ENCODE measurements around the gene SDK2. TPM values are rescaled to one million over a fixed set of nuclear protein-coding genes. Genes with fewer than 3 reads are reported as not detected.
A peak's percentile ranks its signal among the peaks of the same experiment; 100 is the strongest.
"Not testable (repeated sequence)": the region's sequence is repeated elsewhere in the genome, so short reads cannot be mapped to it uniquely, and the experiment has no call there.

Gene SDK2
- total RNA-seq, 2 donors from 2014 or later: 1.4 TPM

DNA sequence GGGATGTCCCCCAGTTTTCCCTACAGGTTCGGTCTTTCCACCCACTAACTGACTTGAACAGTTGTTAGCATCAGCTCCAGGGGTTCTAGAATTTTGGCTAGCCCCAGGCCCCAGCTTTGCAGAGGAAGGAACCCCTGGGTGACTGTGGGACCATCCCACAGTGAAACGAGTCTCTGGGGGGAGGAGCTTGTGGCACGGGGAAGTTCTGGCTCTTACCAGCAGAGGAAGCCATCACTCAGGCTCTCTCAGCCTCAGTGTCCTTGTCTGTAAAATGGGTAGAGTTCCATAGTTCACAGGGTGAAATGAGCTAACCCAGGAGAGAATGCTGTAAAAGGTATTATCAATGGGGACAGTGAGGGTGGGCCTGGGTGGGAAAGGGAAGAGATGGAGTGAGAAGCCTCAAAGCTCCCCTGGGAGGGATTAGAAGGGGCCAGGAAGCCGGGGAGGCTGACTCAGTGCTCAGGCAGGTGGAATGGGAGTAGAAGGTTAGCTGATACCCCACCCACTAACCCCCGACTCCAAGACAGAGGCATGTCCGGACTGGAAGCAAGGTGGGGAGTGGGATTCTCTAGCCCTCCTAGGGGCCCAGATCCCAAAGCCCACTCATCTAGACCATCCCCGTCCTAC, 301.6 kb downstream of the SDK2 start:
- Mint-ChIP-seq H3K36me3 (ENCODE audit: low read depth) (no peaks in the 10 kb centered on the region), H3K4me1 (no peaks in the 10 kb centered on the region), H3K27me3 (peaks cover 2% of the 10 kb centered on the region), H3K4me3 (no peak overlapping the region), H3K27ac (no peak overlapping the region)
- DNase-seq: no peak
- no peak for ATAC-seq
- no peaks in the 10 kb centered on the region for H3K9me3 ChIP-seq (ENCODE audit: control insufficient read depth, low read length, poor library complexity, severe bottlenecking)

DNA sequence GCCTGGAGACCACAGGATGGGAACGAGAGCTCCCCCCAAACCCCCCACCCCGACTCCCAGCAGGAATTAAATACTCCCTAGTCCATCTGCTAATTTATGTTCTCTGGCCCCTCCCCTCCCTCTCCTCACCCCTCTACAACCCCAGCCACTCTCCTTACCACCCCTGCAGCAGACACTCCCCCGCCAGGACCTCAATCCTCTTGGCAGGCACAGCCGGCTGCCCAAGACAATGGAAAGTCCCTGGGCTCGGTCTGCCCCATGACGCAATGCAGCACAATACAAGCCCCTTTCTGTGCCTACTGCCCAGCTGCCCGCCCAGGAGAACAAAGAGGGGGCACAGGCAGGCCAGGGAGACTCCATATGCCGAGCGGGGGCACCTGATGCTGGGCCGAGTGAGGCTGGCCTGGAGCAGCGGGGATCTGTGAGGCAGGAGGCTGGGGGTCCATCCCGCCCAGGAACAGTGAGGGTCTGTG, 302.2 kb downstream of the SDK2 start:
- Mint-ChIP-seq H3K36me3 (ENCODE audit: low read depth) (no peaks in the 10 kb centered on the region), H3K4me1 (no peaks in the 10 kb centered on the region), H3K27me3 (peaks cover 8% of the 10 kb centered on the region), H3K4me3 (no peak overlapping the region), H3K27ac (no peak overlapping the region)
- ATAC-seq: no peak
- DNase-seq: no peak
- H3K9me3 ChIP-seq (ENCODE audit: control insufficient read depth, low read length, poor library complexity, severe bottlenecking): no peaks in the 10 kb centered on the region

DNA sequence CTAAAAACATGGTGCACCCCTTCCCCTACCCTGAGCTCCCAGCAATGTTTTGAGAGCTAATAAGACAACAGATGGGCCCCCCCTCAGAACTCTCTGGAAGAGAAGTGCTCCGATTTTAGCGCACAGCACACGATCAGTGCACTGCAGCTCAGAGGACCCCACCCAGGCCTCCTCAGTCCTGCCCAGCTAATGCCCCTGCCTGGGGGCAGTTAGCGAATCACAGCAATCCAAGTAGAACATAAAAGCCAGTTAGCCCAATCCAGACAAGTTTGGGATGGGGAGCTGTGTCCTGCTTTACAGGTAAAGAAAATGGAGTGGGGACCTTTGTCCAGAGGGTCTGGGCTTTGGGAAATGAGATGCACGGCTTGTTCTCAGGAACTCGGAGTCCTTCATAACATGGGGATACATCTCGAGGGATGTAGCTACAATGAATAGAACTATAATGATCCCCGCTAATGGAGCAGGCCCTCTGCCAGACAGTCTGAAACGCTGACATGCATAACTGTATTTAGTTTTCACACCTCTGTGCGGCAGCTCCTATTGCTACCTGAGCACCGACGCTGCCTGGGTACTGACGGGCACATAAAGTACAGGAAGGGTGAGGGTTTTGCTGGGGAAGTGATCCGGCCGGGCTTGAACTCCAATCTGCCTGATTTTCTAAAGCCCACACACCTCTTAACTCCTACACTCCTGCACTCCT, 302.7 kb downstream of the SDK2 start:
- ATAC-seq (no peak), DNase-seq (no peak)
- H3K36me3 Mint-ChIP-seq (ENCODE audit: low read depth): no peaks in the 10 kb centered on the region
- no peaks in the 10 kb centered on the region for H3K9me3 ChIP-seq (ENCODE audit: control insufficient read depth, low read length, poor library complexity, severe bottlenecking)
- H3K4me3 Mint-ChIP-seq: no peak overlapping the region
- no peaks in the 10 kb centered on the region for H3K4me1 Mint-ChIP-seq
- H3K27me3 Mint-ChIP-seq: peaks cover 8% of the 10 kb centered on the region
- H3K27ac Mint-ChIP-seq: no peak overlapping the region

DNA sequence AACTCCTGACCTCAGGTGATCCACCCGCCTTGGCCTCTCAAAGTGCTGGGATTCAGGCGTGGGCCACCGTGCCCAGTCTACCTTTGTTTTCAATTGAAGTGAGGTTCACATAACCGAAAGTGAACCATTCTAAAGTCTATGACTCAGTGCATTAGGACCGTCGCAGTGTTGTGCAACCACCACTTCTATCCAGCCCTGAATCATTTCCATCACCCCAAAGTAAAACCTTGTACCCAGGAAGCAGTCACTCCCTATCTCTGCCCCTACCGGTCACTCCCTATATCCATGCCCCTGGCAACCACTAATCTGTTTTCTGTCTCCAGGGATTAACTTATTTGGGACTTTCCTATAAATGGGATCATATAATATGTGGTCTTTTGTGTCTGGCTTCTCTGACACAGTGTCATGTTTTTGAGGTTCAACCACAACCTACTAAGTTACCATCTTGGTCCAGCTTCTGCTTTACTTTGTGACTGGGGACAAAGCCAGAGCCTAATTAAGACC, 304.1 kb downstream of the SDK2 start:
- Mint-ChIP-seq H3K36me3 (ENCODE audit: low read depth) (no peaks in the 10 kb centered on the region), H3K27me3 (peaks cover 13% of the 10 kb centered on the region), H3K4me1 (no peaks in the 10 kb centered on the region), H3K27ac (no peak overlapping the region), H3K4me3 (no peak overlapping the region)
- ATAC-seq (peak; percentile 27), DNase-seq (no peak)
- H3K9me3 ChIP-seq (ENCODE audit: control insufficient read depth, low read length, poor library complexity, severe bottlenecking): no peaks in the 10 kb centered on the region

DNA sequence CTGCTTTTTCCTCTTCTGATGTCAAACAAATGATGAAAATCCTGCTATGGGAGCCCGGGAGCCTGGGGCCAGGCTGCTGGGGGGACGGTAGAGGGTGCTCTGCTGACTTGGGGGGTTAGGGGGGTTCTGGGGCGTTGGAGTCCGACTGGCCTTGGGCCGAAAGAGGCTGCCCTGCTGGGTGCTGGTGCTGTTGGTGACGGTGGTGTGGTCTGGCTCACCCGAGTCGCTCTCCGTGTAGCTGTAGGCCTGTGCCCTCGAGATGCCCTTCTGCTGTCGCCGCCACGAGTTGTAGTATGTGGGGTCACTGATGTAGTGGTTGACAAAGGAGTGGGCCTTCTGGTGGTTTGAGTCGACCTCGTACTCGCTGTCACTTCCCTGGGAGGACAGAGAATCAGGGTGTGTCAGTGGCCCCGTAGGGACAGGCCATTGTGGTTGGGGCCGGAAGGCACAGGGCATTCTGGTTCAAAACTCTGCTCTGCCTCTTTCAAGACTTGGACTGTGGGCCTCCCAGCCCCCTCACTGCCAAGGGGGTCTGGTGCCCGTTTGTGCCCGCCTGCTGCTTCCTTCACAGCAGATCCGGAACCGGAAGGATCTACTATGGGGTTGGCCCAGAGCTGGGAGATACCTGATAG, 305.6 kb downstream of the SDK2 start:
- ATAC-seq: no peak

DNA sequence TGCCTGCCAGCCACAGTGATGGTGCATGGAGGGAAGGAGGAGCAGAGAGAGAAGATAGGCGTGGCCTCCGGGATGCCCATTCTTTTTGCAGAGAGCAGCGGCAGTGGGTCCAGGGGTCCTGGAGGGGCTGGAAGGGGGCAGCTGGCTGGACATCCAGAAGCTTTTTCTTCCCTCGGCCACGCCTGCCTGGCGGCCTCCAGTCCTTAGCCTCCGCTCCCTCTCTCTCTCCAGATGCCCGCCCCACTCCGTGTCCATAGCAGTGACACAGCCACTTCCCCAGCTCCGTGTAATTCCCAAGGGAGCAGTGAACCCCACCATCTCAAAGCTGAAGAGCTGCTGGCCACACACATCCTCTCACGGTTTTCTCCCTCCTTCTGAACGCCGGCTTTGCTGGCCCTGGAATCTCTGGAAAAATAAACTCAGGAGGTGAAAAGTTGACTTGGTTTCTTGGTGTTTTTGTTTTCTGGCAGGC, 306.2 kb downstream of the SDK2 start:
- H3K36me3 Mint-ChIP-seq (ENCODE audit: low read depth): no peaks in the 10 kb centered on the region
- DNase-seq (no peak), ATAC-seq (no peak)
- no peak overlapping the region for H3K27ac Mint-ChIP-seq
- no peaks in the 10 kb centered on the region for H3K4me1 Mint-ChIP-seq
- no peaks in the 10 kb centered on the region for H3K9me3 ChIP-seq (ENCODE audit: control insufficient read depth, low read length, poor library complexity, severe bottlenecking)
- no peak overlapping the region for H3K4me3 Mint-ChIP-seq
- H3K27me3 Mint-ChIP-seq: peaks cover 15% of the 10 kb centered on the region

More for the DNA sequence above, 305.6 kb downstream of the SDK2 start:
- Mint-ChIP-seq H3K4me1 (no peaks in the 10 kb centered on the region), H3K27ac (no peak overlapping the region), H3K4me3 (no peak overlapping the region), H3K36me3 (ENCODE audit: low read depth) (no peaks in the 10 kb centered on the region), H3K27me3 (peaks cover 15% of the 10 kb centered on the region)
- H3K9me3 ChIP-seq (ENCODE audit: control insufficient read depth, low read length, poor library complexity, severe bottlenecking): no peaks in the 10 kb centered on the region
- DNase-seq: no peak

DNA sequence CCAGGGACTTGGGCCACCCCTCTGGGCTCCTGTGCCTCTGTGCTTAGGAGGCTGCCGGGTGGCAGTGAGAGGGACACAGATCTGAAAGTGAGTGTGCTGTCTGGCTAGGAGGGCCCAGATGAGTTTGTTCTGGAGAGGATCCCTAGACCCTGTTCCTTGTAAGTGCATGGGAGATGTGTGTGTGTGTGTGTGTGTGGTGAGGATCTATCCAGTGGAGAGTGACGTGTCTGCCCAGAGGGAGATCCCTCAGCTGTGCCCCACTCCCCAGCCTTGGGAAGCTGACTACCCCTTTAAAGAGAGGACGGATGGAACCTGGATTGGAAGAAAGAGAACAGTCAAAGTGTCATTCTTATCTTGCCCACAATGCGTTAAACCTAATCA, 306.9 kb downstream of the SDK2 start:
- H3K27ac Mint-ChIP-seq: no peak overlapping the region
- ATAC-seq: no peak
- no peaks in the 10 kb centered on the region for H3K36me3 Mint-ChIP-seq (ENCODE audit: low read depth)
- H3K9me3 ChIP-seq (ENCODE audit: control insufficient read depth, low read length, poor library complexity, severe bottlenecking): no peaks in the 10 kb centered on the region
- DNase-seq: no peak
- no peak overlapping the region for H3K4me3 Mint-ChIP-seq
- no peaks in the 10 kb centered on the region for H3K4me1 Mint-ChIP-seq
- peaks cover 15% of the 10 kb centered on the region for H3K27me3 Mint-ChIP-seq

DNA sequence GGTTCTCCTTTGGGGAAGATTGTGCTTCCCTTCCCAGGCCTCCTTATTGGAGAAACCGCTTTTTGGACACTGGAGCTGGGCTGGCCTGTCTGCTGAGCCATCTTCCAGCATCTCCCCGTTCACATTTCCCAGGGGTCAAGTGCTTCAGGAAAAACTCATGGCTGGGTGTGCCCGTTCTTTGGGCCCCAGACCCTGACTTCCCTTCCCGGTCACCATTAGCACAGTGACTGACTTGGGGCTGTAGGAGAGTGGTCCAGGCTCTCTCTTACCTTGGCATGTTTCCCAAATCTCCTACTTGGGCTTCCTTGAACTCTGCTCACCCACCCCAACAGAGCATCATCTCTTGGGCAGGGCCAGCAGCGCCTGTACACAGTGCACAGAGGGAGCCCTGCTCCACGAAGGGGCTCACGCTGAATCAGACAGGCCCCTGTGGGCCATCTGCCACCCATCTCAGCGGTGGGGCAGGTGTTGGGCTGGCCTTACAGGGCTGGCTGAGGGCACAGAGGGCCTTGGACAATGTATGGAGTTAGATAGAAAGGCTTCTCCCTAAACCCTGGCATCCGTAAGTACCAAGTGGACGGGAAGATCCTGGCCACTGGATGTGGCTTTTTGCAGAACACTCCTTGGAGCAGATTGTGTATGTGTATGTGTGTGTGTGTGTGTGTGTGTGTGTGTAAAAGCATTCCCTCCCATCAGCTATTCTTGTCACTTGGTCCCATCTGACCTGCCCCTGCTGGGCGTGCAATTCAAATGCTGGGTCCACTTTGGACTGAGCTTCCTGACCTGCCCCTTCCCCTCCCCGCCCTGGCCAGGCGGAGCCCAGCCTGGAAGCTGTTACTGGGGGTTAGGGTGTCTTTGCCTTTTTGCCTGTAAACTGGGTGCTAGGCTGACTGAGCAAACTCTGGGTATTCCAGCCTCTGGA, 307.6 kb downstream of the SDK2 start:
- ATAC-seq (no peak), DNase-seq (no peak)
- Mint-ChIP-seq H3K36me3 (ENCODE audit: low read depth) (no peaks in the 10 kb centered on the region), H3K4me1 (no peaks in the 10 kb centered on the region), H3K4me3 (no peak overlapping the region), H3K27ac (no peak overlapping the region), H3K27me3 (peaks cover 15% of the 10 kb centered on the region)
- no peaks in the 10 kb centered on the region for H3K9me3 ChIP-seq (ENCODE audit: control insufficient read depth, low read length, poor library complexity, severe bottlenecking)

DNA sequence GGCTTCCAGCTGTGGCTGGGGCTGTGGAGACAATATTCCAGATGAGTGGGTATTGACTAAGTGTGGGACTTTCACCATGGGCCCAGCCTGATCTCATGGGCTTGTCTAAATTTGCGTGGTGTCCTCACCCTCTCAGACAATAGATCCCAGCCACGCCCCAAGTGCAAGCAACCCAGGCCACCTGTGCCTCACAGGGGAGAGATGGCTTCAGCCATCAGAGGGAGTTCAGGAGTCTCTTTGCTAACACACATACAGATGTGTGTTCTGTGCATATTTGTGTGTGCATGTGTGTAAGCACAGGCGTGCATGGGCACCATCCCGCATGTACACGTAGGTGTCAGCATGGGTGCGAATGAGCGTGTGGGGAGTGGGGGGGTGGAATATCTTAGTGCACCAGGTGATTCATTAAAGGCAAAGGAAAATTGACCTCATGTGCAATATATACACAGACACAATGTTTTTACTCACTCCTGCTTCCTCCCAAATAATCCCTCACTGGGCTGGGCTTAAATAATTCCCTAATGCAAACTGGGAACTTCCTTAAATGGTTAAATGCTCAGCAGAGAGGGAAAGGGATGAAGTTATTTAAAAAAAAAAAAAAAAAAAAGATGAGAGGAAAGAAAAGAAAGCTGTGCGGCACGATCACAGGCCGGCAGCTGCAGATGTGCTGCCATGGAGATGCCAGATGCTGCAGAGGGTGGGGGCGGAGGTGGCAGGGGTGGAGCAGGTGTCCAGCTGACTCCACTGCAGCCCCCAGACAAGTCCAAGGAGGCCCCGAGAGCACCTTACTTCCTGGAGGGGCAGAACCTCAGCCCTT, 308.4 kb downstream of the SDK2 start:
- ATAC-seq: no peak
- DNase-seq: no peak
- Mint-ChIP-seq H3K27ac (no peak overlapping the region), H3K4me1 (no peaks in the 10 kb centered on the region), H3K4me3 (no peak overlapping the region), H3K36me3 (ENCODE audit: low read depth) (no peaks in the 10 kb centered on the region), H3K27me3 (peaks cover 19% of the 10 kb centered on the region)
- H3K9me3 ChIP-seq (ENCODE audit: control insufficient read depth, low read length, poor library complexity, severe bottlenecking): no peaks in the 10 kb centered on the region

DNA sequence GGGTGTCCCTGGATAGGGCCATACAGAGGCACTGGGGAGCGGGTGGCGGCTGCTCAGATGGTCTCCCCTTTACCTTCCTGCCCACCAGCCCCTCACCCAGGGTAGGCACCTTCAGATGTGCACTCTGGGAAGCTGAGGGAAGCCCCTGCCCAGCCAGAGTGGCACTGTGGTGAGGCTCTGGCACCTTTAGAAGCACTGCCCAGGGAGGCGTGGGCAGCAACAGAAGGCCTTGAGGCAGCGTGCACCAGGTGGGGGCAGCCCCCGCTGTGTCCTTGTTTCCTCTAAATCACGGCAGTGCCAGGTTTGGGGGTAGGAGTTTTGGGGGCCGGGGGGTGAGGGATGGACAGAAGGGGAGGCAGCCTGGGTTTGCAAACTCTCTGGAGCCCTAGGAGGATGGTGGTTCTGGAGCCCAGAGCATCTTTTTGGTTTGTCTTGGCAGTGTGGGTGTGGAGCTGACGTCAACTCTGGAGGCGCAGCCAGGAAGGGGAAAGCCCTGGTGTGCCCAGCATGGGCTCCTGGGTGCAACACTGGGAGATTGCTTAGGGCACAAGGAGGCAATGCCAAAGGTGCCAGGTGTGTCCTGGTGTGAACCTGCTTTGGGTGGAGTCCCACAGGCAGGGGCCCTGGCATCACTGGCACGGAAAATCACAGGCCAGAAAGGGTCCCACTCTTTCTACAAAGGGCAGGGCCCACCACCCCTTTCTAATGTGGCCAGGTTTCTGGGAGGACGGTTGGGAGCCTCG, 309.3 kb downstream of the SDK2 start:
- H3K9me3 ChIP-seq (ENCODE audit: control insufficient read depth, low read length, poor library complexity, severe bottlenecking): no peaks in the 10 kb centered on the region
- Mint-ChIP-seq H3K4me3 (no peak overlapping the region), H3K27me3 (peaks cover 19% of the 10 kb centered on the region), H3K27ac (no peak overlapping the region), H3K4me1 (no peaks in the 10 kb centered on the region), H3K36me3 (ENCODE audit: low read depth) (no peaks in the 10 kb centered on the region)
- no peak for ATAC-seq
- DNase-seq: no peak

DNA sequence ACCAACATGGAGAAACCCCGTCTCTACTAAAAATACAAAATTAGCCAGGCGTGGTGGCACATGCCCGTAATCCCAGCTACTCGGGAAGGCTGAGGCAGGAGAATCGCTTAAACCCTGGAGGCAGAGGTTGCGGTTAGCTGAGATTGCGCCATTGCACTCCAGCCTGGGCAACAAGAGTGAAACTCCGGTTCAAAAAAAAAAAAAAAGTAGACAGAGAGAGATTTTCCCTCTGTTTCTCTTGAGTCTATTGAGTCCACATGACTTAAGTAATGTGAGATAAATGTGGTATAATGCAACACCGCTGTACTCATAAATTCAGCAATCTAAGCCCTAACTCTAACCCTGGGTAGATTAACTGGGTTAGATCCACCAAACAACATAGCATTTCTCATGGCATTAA, 310.8 kb downstream of the SDK2 start:
- not testable (repeated sequence) for H3K36me3 Mint-ChIP-seq (ENCODE audit: low read depth); DNase-seq; H3K9me3 ChIP-seq (ENCODE audit: control insufficient read depth, low read length, poor library complexity, severe bottlenecking); H3K4me3 Mint-ChIP-seq; H3K27ac Mint-ChIP-seq; H3K4me1 Mint-ChIP-seq; ATAC-seq
- H3K27me3 Mint-ChIP-seq: peaks cover 28% of the 10 kb centered on the region

DNA sequence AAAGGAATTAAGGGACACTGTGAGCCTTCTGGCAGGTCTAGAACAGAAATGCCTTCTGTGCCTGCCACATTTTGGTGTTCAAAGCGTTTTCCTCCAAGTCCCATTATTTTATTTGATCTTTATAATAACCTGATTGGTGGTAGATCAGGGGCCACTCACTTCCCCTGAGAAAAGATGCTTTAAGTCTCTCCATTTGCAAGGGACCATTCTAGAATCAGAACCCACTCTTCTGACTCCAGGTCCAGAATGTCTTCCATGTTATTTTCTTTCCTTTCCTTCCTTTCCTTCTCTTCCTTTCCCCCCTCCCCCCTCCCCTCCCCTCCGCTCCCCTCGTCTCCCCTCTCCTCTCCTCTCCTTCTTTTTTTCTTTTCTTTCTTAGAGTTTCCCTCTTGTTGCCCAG, 313.2 kb downstream of the SDK2 start:
- Mint-ChIP-seq H3K36me3 (ENCODE audit: low read depth) (no peaks in the 10 kb centered on the region), H3K27me3 (peaks cover 28% of the 10 kb centered on the region), H3K4me3 (no peak overlapping the region), H3K27ac (no peak overlapping the region), H3K4me1 (no peaks in the 10 kb centered on the region)
- ATAC-seq (no peak), DNase-seq (no peak)
- H3K9me3 ChIP-seq (ENCODE audit: control insufficient read depth, low read length, poor library complexity, severe bottlenecking): no peaks in the 10 kb centered on the region
